Vagina (tissue), 2 donors: ENCODE measurements around the gene CHRDL2. TPM values are rescaled to one million over a fixed set of nuclear protein-coding genes. Genes with fewer than 3 reads are reported as not detected.

Experiments used
- DNase-seq, 2 donors: peaks; one replicate each; pipeline ENCODE4 v3.0.0-alpha.2; 2017; ENCODE audit errors: extremely low spot score in 2 of 2
- H3K27ac ChIP-seq: fragments of 200-600 bp; sonication (generic); one replicate; pipeline ENCODE4 v1.5.1; 2019
- H3K27me3 ChIP-seq: fragments of 200-600 bp; sonication (generic); one replicate; pipeline ENCODE4 v1.5.1; 2019
- H3K36me3 ChIP-seq, 2 donors: fragments of 200-600 bp; sonication (generic); one replicate each; pipeline ENCODE4 v1.5.1; 2017 to 2019
- H3K4me1 ChIP-seq: fragments of 200-600 bp; sonication (generic); one replicate; pipeline ENCODE4 v1.5.1; 2019
- H3K4me3 ChIP-seq, 2 donors: fragments of 200-600 bp; sonication (generic); 1 replicate in 1 of 2; 2 replicates in 1 of 2; pipeline ENCODE4 v1.5.1; 2016 to 2019
- H3K9me3 ChIP-seq: fragments of 200-600 bp; sonication (generic); one replicate; pipeline ENCODE4 v1.5.1; 2019
- POLR2A ChIP-seq, 2 donors: fragments of 450-650 bp; IDR thresholded peaks; one replicate each; pipeline ENCODE4 v1.6.1; 2017; ENCODE audit warnings: antibody characterized with exemption in 2 of 2, mild to moderate bottlenecking in 2 of 2, moderate library complexity in 2 of 2
- POLR2AphosphoS5 ChIP-seq, 2 donors: sonication (generic); formaldehyde crosslinking; IDR thresholded peaks; one replicate each; pipeline ENCODE4 v1.9.0; 2017; ENCODE audit warnings: antibody characterized with exemption in 2 of 2, mild to moderate bottlenecking in 2 of 2, low read depth in 1 of 2; ENCODE audit not compliant: insufficient read depth in 1 of 2
- intact Hi-C: fragments of 100-400 bp; cut with DNase I; formaldehyde crosslinking; loops from one replicate; pipeline ENCODE4 v1.15.1; 2023
- total RNA-seq: library from RNA; depleted of rRNA; stranded (reverse); fragments of >200 nt; gene quantifications from one replicate; pipeline ENCODE4 v1.2.3, GENCODE V29; 2016
- TF ChIP-seq, protein P1 (sequence below), 3 experiments: fragments of 450-650 bp in 2 of 3; fragments of 200-600 bp in 1 of 3; sonication (generic) in 1 of 3; IDR thresholded peaks; one replicate each; pipeline ENCODE4 v1.5.1; 2017 to 2019; ENCODE audit warnings: antibody characterized with exemption in 3 of 3, mild to moderate bottlenecking in 2 of 3, moderate library complexity in 2 of 3

The CHRDL2 gene
- total RNA-seq, 1 donor from 2014 or later: 3.7 TPM

DNA sequence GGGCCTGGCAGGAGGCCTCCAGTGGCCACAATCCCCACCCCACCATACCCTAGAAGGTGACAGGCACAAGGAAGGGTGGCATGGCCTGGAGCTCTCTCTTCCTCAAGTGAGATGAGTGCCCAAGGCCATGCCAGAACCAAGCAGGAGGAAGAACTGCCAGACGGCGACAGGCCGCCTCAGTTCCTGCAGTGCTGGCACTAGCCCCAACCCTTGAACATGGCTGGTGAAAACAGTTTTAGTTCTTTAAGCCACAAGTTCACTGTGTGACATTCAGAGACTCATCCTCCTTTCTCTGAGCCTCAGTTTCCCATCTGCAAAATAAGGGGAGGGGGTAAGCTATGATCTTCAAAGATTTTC is 9.8 kb downstream of the CHRDL2 start:
- Histone ChIP-seq H3K4me1 (peaks cover 18% of the 10 kb centered on the region), H3K27ac (peak overlapping the region; percentile 68), H3K4me3 (no peak overlapping the region), H3K27me3 (no peaks in the 10 kb centered on the region), H3K36me3 (no peaks in the 10 kb centered on the region), H3K9me3 (no peaks in the 10 kb centered on the region)
- TF ChIP-seq POLR2A (IDR thresholded peaks at IDR 0.05) (no peak), POLR2AphosphoS5 (IDR thresholded peaks at IDR 0.05; ENCODE audit: insufficient read depth in 1 of 2, low read depth in 1 of 2) (no peak)
- TF ChIP-seq, protein P1, sequence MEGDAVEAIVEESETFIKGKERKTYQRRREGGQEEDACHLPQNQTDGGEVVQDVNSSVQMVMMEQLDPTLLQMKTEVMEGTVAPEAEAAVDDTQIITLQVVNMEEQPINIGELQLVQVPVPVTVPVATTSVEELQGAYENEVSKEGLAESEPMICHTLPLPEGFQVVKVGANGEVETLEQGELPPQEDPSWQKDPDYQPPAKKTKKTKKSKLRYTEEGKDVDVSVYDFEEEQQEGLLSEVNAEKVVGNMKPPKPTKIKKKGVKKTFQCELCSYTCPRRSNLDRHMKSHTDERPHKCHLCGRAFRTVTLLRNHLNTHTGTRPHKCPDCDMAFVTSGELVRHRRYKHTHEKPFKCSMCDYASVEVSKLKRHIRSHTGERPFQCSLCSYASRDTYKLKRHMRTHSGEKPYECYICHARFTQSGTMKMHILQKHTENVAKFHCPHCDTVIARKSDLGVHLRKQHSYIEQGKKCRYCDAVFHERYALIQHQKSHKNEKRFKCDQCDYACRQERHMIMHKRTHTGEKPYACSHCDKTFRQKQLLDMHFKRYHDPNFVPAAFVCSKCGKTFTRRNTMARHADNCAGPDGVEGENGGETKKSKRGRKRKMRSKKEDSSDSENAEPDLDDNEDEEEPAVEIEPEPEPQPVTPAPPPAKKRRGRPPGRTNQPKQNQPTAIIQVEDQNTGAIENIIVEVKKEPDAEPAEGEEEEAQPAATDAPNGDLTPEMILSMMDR (IDR thresholded peaks at IDR 0.05): no peak
- no peak for DNase-seq
- intact Hi-C loops: loop anchor here (10.0 kb wide), 1 partner anchor 87 kb away; no protein-coding TSS in a partner anchor

DNA sequence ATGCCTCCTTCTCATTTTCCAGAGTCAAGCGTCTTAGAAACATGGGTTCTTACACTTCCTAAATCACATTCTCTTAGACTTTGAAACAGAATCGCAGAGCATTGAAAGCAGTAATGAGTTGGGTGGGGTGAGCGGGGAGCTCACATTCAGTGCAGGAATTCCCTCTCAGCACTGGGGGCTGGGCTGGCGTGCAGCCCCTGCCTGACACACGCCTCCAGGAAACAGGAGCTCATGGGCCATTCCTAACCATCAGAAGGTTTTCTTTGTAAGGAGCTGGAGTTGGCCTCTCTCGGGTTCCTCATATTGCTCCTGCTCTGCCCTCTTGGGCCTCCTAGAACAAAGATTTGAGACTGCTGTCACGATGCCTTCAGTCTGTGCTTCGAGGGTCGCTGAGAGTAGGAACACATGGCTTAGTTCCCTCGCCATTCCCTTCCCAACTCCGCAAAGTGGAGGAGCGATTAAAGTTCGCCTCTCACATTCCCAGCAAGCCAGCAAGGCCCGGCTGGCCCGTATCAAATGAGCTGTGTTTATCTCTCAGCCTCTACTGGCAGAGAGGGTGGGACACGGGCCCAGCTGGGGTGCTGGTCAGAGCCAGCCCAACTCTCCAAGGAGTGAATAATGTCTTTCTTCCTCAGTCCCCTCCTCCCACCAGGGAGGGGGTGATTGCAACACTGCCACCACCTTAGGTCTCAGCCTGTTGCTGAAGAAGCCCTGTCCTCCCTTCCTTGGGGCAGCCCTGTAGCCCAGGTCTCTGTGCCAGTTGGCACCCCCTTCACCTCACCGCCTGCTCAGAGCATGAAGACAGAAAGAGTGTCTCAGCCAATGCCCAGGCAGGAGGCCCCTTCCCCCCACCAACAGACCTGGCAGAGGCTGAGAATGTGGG is 10.4 kb downstream of the CHRDL2 start:
- no peaks in the 10 kb centered on the region for H3K27me3 ChIP-seq
- H3K27ac ChIP-seq: peak overlapping the region; percentile 68
- H3K9me3 ChIP-seq: no peaks in the 10 kb centered on the region
- TF ChIP-seq, protein P1 (IDR thresholded peaks at IDR 0.05): no peak
- TF ChIP-seq POLR2AphosphoS5 (IDR thresholded peaks at IDR 0.05; ENCODE audit: insufficient read depth in 1 of 2, low read depth in 1 of 2): peak in 1 of 2 donors; percentile 74
- peaks cover 18% of the 10 kb centered on the region for H3K4me1 ChIP-seq
- DNase-seq: peak in 1 of 2 donors; percentile 95
- no peaks in the 10 kb centered on the region for H3K36me3 ChIP-seq
- no peak overlapping the region for H3K4me3 ChIP-seq
- intact Hi-C loops: loop anchor here (10.0 kb wide), 1 partner anchor 86 kb away; no protein-coding TSS in a partner anchor

DNA sequence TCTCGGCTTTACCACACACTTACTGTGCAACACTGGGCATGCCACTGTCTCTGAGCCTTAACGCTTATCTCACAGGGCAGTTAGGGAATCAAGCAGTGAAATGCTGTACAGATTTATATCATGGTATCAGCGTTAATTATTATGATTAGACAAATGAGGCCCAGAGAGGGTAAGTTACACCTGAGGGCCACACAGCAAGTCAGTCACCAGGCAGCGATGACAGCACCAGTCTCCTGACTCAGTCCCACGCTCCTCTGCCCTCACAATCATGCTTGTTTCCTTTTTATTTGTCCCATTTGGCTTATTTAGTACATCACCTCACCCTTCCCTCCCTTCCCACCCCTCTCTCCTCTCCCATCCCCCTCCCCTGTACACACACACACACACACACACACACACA is 12.2 kb downstream of the CHRDL2 start:
- peaks cover 18% of the 10 kb centered on the region for H3K4me1 ChIP-seq
- no peaks in the 10 kb centered on the region for H3K9me3 ChIP-seq
- no peaks in the 10 kb centered on the region for H3K27me3 ChIP-seq
- DNase-seq: no peak
- TF ChIP-seq POLR2AphosphoS5 (IDR thresholded peaks at IDR 0.05; ENCODE audit: insufficient read depth in 1 of 2, low read depth in 1 of 2) (no peak), POLR2A (IDR thresholded peaks at IDR 0.05) (no peak)
- TF ChIP-seq, protein P1 (IDR thresholded peaks at IDR 0.05): no peak
- no peaks in the 10 kb centered on the region for H3K36me3 ChIP-seq
- no peak overlapping the region for H3K4me3 ChIP-seq
- intact Hi-C loops: no loop called here
- no peak overlapping the region for H3K27ac ChIP-seq

DNA sequence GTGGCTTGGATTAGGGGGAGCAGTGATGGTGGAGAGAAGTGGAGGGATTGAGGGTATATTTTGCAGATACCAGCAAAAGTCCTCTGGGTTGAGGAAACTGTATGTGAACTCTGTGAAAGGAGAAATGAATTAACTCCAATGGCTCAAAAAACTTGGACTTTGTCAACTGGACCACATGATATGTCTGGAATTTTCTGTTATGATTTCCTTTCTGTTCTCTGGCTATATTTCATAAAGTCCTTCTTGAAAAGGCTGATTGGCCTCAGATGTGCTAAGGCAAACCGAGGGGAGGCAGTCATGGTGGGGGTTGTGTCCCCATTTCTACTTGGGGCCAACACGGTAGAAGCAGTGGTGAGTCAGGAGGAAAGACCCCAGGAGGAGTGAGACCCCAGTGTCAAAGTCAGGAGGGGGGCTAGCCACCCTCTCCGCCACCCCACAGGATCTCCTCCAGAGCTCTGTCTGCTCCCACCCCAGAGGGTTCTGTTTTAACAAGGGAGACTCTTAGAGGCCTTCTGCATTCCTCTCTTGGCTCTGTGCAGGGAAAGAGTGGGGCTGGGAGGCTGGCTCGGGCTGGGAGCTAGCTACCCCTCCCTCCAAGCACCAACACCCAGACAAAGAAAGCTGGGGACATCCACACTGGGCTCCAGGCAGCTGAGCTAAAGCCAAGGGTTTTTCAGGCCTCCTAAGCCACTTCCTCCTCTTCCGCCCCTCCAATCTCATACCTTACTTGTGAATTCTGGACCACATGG is 13.8 kb downstream of the CHRDL2 start:
- H3K36me3 ChIP-seq: no peaks in the 10 kb centered on the region
- peaks cover 18% of the 10 kb centered on the region for H3K4me1 ChIP-seq
- no peak overlapping the region for H3K4me3 ChIP-seq
- no peak overlapping the region for H3K27ac ChIP-seq
- intact Hi-C loops: no loop called here
- H3K27me3 ChIP-seq: no peaks in the 10 kb centered on the region
- no peak for DNase-seq
- TF ChIP-seq, protein P1 (IDR thresholded peaks at IDR 0.05): no peak
- TF ChIP-seq POLR2AphosphoS5 (IDR thresholded peaks at IDR 0.05; ENCODE audit: insufficient read depth in 1 of 2, low read depth in 1 of 2): no peak
- no peak for TF ChIP-seq POLR2A (IDR thresholded peaks at IDR 0.05)
- no peaks in the 10 kb centered on the region for H3K9me3 ChIP-seq
